ENCODE measurements around the gene ATAD3A. TPM values are rescaled to one million over a fixed set of nuclear protein-coding genes. Genes with fewer than 3 reads are reported as not detected.
"Not testable (repeated sequence)": the region's sequence is repeated elsewhere in the genome, so short reads cannot be mapped to it uniquely, and the experiment has no call there.

ATAD3A gene
- total RNA-seq, 1 donor from 2014 or later = 32.1 TPM

GRCh38 chr1:1482856-1483255 lies 29.1 kb upstream of the ATAD3A start:
- no peak for DNase-seq
- Mint-ChIP-seq H3K36me3 (ENCODE audit: unreplicated experiment) (peaks cover 4% of the 10 kb centered on the region), H3K4me3 (ENCODE audit: unreplicated experiment) (no peak overlapping the region), H3K4me1 (ENCODE audit: low read depth, unreplicated experiment) (no peaks in the 10 kb centered on the region), H3K27me3 (ENCODE audit: unreplicated experiment) (no peaks in the 10 kb centered on the region), H3K27ac (ENCODE audit: unreplicated experiment) (no peak overlapping the region), H3K9me3 (ENCODE audit: unreplicated experiment) (peaks cover 5% of the 10 kb centered on the region)
- TF ChIP-seq, protein P1, sequence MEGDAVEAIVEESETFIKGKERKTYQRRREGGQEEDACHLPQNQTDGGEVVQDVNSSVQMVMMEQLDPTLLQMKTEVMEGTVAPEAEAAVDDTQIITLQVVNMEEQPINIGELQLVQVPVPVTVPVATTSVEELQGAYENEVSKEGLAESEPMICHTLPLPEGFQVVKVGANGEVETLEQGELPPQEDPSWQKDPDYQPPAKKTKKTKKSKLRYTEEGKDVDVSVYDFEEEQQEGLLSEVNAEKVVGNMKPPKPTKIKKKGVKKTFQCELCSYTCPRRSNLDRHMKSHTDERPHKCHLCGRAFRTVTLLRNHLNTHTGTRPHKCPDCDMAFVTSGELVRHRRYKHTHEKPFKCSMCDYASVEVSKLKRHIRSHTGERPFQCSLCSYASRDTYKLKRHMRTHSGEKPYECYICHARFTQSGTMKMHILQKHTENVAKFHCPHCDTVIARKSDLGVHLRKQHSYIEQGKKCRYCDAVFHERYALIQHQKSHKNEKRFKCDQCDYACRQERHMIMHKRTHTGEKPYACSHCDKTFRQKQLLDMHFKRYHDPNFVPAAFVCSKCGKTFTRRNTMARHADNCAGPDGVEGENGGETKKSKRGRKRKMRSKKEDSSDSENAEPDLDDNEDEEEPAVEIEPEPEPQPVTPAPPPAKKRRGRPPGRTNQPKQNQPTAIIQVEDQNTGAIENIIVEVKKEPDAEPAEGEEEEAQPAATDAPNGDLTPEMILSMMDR (IDR thresholded peaks at IDR 0.05; ENCODE audit: partially characterized antibody, unreplicated experiment) = no peak

GRCh38 chr1:1483714-1484113 lies 28.2 kb upstream of the ATAD3A start:
- Mint-ChIP-seq H3K27me3 (ENCODE audit: unreplicated experiment) (no peaks in the 10 kb centered on the region), H3K4me1 (ENCODE audit: low read depth, unreplicated experiment) (no peaks in the 10 kb centered on the region), H3K4me3 (ENCODE audit: unreplicated experiment) (no peak overlapping the region), H3K27ac (ENCODE audit: unreplicated experiment) (no peak overlapping the region), H3K36me3 (ENCODE audit: unreplicated experiment) (peaks cover 4% of the 10 kb centered on the region), H3K9me3 (ENCODE audit: unreplicated experiment) (peaks cover 5% of the 10 kb centered on the region)
- TF ChIP-seq, protein P1 (IDR thresholded peaks at IDR 0.05; ENCODE audit: partially characterized antibody, unreplicated experiment) = no peak
- no peak for DNase-seq

DNA sequence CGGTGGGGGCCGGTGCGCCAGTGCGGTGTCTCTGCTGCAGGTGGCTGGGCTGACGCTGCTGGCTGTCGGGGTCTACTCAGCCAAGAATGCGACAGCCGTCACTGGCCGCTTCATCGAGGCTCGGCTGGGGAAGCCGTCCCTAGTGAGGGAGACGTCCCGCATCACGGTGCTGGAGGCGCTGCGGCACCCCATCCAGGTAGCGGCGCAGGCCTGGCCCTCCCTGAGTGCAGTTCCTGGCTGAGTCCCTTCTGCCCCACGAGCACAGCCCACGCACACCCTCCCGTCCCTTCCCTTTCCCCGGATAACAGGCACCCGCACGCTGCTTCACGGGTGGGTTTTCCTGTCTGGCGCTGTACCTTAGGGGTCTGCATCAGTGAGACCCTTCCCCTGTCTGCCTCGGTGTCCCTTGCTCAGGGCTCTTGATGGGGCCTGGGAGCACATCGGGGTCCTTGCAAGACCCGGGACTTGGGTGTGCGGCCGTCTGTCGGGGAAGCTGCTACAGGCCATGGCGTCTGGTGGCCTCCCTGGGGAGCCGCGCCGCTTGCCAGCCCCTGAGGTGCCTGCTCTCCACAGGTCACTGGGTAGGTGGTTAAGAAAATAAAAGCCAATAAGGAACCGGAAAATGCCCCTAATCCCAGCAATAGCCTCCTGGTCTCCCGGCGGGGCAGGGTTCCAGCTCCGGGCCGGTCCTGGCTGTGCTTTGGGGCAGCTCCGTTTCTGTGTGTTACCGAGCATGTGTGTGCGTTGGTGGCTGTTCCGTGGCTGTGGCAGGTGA lies 26.8 kb upstream of the ATAD3A start:
- DNase-seq; H3K4me3 Mint-ChIP-seq (ENCODE audit: unreplicated experiment); H3K27ac Mint-ChIP-seq (ENCODE audit: unreplicated experiment); H3K4me1 Mint-ChIP-seq (ENCODE audit: low read depth, unreplicated experiment); H3K9me3 Mint-ChIP-seq (ENCODE audit: unreplicated experiment); H3K36me3 Mint-ChIP-seq (ENCODE audit: unreplicated experiment); H3K27me3 Mint-ChIP-seq (ENCODE audit: unreplicated experiment): not testable (repeated sequence)

GRCh38 chr1:1485755-1486317 lies 26.1 kb upstream of the ATAD3A start:
- H3K9me3 Mint-ChIP-seq (ENCODE audit: unreplicated experiment); DNase-seq; H3K27me3 Mint-ChIP-seq (ENCODE audit: unreplicated experiment); H3K27ac Mint-ChIP-seq (ENCODE audit: unreplicated experiment); H3K4me3 Mint-ChIP-seq (ENCODE audit: unreplicated experiment); H3K4me1 Mint-ChIP-seq (ENCODE audit: low read depth, unreplicated experiment); H3K36me3 Mint-ChIP-seq (ENCODE audit: unreplicated experiment): not testable (repeated sequence)

DNA sequence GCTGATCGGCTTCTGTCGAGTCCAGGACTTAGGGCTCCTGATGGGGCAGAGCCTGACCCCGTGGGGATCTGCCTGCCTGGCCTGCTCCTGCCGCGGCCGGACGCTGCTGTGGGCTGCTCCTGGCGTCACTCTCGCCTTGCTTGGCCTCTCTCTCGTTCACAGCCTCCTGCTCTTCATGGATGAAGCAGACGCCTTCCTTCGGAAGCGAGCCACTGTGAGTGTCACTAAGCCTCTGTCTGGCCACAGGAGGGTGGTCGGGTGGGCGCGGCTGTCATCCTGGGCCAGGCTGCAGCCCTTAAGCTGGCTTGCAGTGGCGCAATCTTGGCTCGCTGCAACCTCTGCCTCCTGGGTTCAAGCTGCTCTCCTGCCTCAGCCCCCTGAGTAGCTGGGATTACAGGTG lies 24.3 kb upstream of the ATAD3A start:
- Mint-ChIP-seq H3K9me3 (ENCODE audit: unreplicated experiment) (no peaks in the 10 kb centered on the region), H3K27me3 (ENCODE audit: unreplicated experiment) (no peaks in the 10 kb centered on the region), H3K4me1 (ENCODE audit: low read depth, unreplicated experiment) (no peaks in the 10 kb centered on the region), H3K27ac (ENCODE audit: unreplicated experiment) (no peak overlapping the region), H3K4me3 (ENCODE audit: unreplicated experiment) (no peak overlapping the region), H3K36me3 (ENCODE audit: unreplicated experiment) (peaks cover 6% of the 10 kb centered on the region)
- TF ChIP-seq, protein P1 (IDR thresholded peaks at IDR 0.05; ENCODE audit: partially characterized antibody, unreplicated experiment) = no peak
- no peak for DNase-seq

DNA sequence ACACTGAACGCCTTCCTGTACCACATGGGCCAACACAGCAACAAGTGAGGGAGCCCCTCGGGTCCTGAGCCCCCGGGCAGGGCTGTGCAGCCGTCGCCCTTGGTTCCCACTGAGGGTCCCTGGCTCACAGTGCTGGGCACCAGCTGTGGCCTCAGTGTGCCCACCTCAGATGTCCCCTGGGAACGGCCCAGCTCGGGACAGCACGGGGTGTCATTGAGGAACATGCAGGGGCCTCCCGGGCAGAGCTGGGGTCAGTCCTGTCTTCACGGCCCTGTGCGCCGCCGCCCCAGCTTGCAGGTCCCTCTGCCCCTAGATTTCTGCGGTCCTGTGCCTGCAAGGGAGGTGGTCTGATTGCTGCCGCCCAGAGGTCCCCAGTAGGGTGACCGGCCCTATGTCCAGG lies 22.7 kb upstream of the ATAD3A start:
- TF ChIP-seq, protein P1 (IDR thresholded peaks at IDR 0.05; ENCODE audit: partially characterized antibody, unreplicated experiment) = no peak
- no peak overlapping the region for H3K4me3 Mint-ChIP-seq (ENCODE audit: unreplicated experiment)
- H3K4me1 Mint-ChIP-seq (ENCODE audit: low read depth, unreplicated experiment) = no peaks in the 10 kb centered on the region
- H3K9me3 Mint-ChIP-seq (ENCODE audit: unreplicated experiment) = peaks cover 2% of the 10 kb centered on the region
- H3K36me3 Mint-ChIP-seq (ENCODE audit: unreplicated experiment) = peaks cover 10% of the 10 kb centered on the region
- H3K27me3 Mint-ChIP-seq (ENCODE audit: unreplicated experiment) = no peaks in the 10 kb centered on the region
- no peak for DNase-seq
- H3K27ac Mint-ChIP-seq (ENCODE audit: unreplicated experiment) = no peak overlapping the region
